RWPE2 (cell line): Measurements from ENCODE around the gene KRTAP22-1.

Experiments
- ATAC-seq: fragments of 200-7000 bp; cut with Tn5 transposase; 3 replicates; pipeline ENCODE4 v1.9.1; 2021; ENCODE audit warnings: low read depth
- DNase-seq: peaks from one replicate; pipeline ENCODE4 v3.0.0-alpha.2; 2020; ENCODE audit warnings: low spot score
- H3K27ac ChIP-seq: fragments of 450-650 bp; 2 replicates; pipeline ENCODE4 v1.5.1; 2017; ENCODE audit warnings: mild to moderate bottlenecking; ENCODE audit not compliant: poor library complexity, severe bottlenecking
- H3K27me3 ChIP-seq: fragments of 250-450 bp; sonication (Bioruptor Pico); 2 replicates; pipeline ENCODE4 v1.5.1; 2021; ENCODE audit warnings: mild to moderate bottlenecking, moderate library complexity; ENCODE audit not compliant: insufficient read depth, poor library complexity, severe bottlenecking
- H3K36me3 ChIP-seq: fragments of 250-450 bp; sonication (Bioruptor Pico); 2 replicates; pipeline ENCODE4 v1.5.1; 2020; ENCODE audit warnings: low read depth, mild to moderate bottlenecking, moderate library complexity
- H3K4me1 ChIP-seq: fragments of 250-450 bp; sonication (Bioruptor Pico); 2 replicates; pipeline ENCODE4 v1.5.1; 2021; ENCODE audit warnings: mild to moderate bottlenecking, moderate library complexity; ENCODE audit not compliant: insufficient read depth, poor library complexity, severe bottlenecking
- H3K4me3 ChIP-seq: fragments of 250-450 bp; sonication (Bioruptor Pico); 2 replicates; pipeline ENCODE4 v1.5.1; 2021; ENCODE audit warnings: mild to moderate bottlenecking, moderate library complexity; ENCODE audit not compliant: severe bottlenecking
- H3K9me3 ChIP-seq: fragments of 250-450 bp; sonication (Bioruptor Pico); 2 replicates; pipeline ENCODE4 v1.5.1; 2021; ENCODE audit warnings: mild to moderate bottlenecking, moderate library complexity; ENCODE audit not compliant: severe bottlenecking
- TF ChIP-seq, protein P1 (sequence below): fragments of 450-650 bp; IDR thresholded peaks from one replicate; pipeline ENCODE4 v1.5.1; 2017; ENCODE audit warnings: mild to moderate bottlenecking, moderate library complexity; ENCODE audit not compliant: poor library complexity, severe bottlenecking

KRTAP22-1 gene

DNA sequence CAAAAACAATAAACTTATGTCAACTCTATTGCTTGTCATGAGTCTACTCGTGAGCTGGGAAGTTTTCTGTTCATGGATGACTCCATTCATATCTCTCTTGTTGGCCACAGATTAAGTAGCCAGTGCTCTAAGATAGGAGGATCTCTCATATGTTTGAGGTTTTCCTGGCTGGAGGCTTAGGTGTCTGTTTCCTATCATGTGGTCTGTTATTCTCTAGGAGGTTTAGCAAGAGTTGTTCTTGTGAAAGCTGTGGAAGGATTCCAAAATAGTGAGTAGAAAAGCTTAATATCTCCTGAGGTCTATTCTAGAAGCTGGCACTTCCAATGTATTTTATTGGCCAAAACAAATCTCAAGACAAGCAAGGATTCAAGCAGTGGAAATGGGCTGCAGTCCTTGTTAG lies 28.3 kb downstream of the KRTAP22-1 start:
- TF ChIP-seq, protein P1, sequence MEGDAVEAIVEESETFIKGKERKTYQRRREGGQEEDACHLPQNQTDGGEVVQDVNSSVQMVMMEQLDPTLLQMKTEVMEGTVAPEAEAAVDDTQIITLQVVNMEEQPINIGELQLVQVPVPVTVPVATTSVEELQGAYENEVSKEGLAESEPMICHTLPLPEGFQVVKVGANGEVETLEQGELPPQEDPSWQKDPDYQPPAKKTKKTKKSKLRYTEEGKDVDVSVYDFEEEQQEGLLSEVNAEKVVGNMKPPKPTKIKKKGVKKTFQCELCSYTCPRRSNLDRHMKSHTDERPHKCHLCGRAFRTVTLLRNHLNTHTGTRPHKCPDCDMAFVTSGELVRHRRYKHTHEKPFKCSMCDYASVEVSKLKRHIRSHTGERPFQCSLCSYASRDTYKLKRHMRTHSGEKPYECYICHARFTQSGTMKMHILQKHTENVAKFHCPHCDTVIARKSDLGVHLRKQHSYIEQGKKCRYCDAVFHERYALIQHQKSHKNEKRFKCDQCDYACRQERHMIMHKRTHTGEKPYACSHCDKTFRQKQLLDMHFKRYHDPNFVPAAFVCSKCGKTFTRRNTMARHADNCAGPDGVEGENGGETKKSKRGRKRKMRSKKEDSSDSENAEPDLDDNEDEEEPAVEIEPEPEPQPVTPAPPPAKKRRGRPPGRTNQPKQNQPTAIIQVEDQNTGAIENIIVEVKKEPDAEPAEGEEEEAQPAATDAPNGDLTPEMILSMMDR, result no peak
- no peak for ATAC-seq
- no peaks in the 10 kb centered on the region for H3K9me3 ChIP-seq
- H3K36me3 ChIP-seq, result no peaks in the 10 kb centered on the region
- no peak for DNase-seq
- H3K4me1 ChIP-seq, result no peaks in the 10 kb centered on the region
- H3K4me3 ChIP-seq, result no peak overlapping the region
- no peaks in the 10 kb centered on the region for H3K27me3 ChIP-seq
- no peak overlapping the region for H3K27ac ChIP-seq

DNA sequence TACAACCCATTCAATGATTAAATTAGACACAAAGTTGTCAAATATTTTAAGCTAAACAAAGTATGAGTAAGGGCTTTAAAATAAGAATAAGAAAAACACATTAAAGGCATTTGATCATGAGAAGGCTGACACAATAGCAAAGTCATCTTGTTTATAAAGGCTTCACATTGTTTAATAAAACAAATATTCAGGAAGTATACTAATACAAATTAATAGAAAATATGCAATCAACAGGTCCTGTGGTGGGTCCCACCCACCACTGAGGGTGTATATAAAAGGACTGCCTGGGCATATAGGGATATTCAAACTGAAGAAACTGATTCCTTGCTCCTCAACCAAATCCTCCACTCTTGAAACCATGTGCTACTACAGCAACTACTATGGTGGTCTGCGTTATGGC lies 34.0 kb downstream of the KRTAP22-1 start, which contains the start of gene KRTAP20-2:
Gene KRTAP20-2 (plus strand): TSS at position 301 of the 400 bp plus-strand sequence. CDS start 58 bp downstream, at position 359.
- Histone ChIP-seq H3K4me3 (no peak within 1 kb of the TSS), H3K9me3 (no peaks in the 10 kb centered on the region), H3K27ac (no peak within 1 kb of the TSS), H3K4me1 (no peaks in the 10 kb centered on the region), H3K36me3 (no peaks in the 10 kb centered on the region), H3K27me3 (no peaks in the 10 kb centered on the region)
- DNase-seq, result no peak
- no peak for ATAC-seq
- TF ChIP-seq, protein P1, result no peak

DNA sequence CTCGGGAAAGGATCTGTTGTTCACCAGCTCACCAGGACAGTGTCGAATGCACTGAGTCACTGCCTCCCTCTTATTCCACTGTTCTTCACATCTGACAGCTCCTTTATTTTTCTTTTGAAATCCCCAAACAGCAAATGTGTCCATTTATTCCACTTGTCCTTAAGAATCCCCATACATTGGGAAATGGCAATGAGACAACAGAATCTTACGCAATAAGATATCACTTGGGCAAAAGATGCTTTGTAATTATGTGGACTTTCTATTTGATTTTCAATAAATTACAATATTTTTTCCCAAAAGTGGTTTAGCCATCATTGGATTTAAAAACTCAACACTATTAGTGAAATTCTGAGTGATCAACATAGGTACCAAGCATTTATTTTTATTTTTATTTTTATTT lies 37.8 kb downstream of the KRTAP22-1 start:
- Histone ChIP-seq H3K27ac (no peak overlapping the region), H3K4me3 (no peak overlapping the region), H3K36me3 (no peaks in the 10 kb centered on the region), H3K4me1 (no peaks in the 10 kb centered on the region), H3K27me3 (no peaks in the 10 kb centered on the region), H3K9me3 (no peaks in the 10 kb centered on the region)
- no peak for DNase-seq
- ATAC-seq, result no peak
- TF ChIP-seq, protein P1, result no peak

DNA sequence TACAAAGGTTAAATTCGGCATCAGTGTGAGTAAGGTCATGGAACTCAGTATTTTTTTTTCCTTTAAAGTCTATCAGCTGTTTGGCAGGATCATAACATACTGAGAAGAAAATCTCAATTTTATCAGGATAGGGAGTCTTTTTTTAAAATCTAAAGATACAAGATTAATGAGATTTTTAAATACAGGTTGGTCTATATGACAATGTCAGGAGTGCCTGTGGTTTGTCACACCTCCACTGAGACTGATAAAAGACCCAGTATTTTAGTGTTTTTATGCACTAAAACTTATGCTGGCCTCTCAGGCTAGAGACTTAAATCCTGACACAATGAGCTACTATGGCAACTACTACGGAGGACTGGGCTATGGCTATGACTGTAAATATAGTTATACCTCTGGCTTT lies 41.7 kb downstream of the KRTAP22-1 start, which contains the start of gene KRTAP20-3:
Gene KRTAP20-3 (plus strand): TSS at position 301 of the 400 bp plus-strand sequence.
- Histone ChIP-seq H3K36me3 (no peaks in the 10 kb centered on the region), H3K4me3 (no peak within 1 kb of the TSS), H3K27me3 (peaks cover 3% of the 10 kb centered on the region), H3K27ac (no peak within 1 kb of the TSS), H3K9me3 (no peaks in the 10 kb centered on the region), H3K4me1 (no peaks in the 10 kb centered on the region)
- TF ChIP-seq, protein P1, result no peak
- DNase-seq (no peak), ATAC-seq (no peak)

DNA sequence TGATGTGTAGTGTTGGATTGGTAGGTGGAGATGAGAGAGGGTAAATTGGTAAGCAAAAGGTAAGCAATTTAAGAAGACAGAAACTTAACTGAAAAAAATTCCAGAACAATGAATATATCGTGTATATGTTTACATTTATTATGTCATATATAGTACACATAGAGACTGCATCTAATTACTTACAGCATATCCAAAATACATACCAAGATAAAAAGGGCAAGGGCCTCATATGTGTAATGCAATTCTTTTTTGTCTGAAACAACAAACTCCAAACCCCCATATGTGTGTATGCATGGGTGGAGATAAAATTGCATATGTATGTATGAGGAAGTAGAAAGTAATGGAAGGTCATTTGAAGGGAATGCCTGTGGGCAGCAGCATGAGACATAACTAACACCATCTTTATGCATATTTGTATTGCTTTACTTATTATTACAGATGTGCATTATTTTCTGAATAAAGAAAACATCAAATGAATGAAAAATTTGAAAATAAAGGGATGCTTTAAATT lies 46.1 kb downstream of the KRTAP22-1 start:
- Histone ChIP-seq H3K9me3 (no peaks in the 10 kb centered on the region), H3K36me3 (no peaks in the 10 kb centered on the region), H3K4me1 (no peaks in the 10 kb centered on the region), H3K27me3 (peaks cover 21% of the 10 kb centered on the region), H3K4me3 (no peak overlapping the region), H3K27ac (no peak overlapping the region)
- no peak for ATAC-seq
- TF ChIP-seq, protein P1, result no peak
- DNase-seq, result no peak
